Measurements from ENCODE around the gene RAD51C. TPM values are rescaled to one million over a fixed set of nuclear protein-coding genes. Genes with fewer than 3 reads are reported as not detected.

RAD51C gene
- total and polyA plus RNA-seq, 2 donors (not counting 1 experiment from before 2014, with no cell fraction given), result 27.7 to 29.1 TPM

- Histone ChIP-seq H3K4me1 (ENCODE audit: control insufficient read depth, extremely low read depth, insufficient read depth, low read length) (no peaks in the 10 kb centered on the region), H3K27me3 (ENCODE audit: control insufficient read depth, insufficient read depth, low read length) (no peaks in the 10 kb centered on the region), H3K36me3 (ENCODE audit: control insufficient read depth, insufficient read depth, low read length) (no peaks in the 10 kb centered on the region), H4K20me1 (ENCODE audit: control insufficient read depth, extremely low read depth, insufficient read depth, low read length) (no peaks in the 10 kb centered on the region), H3K9ac (ENCODE audit: insufficient read depth, low read length) (no peak overlapping the region), H3K79me2 (ENCODE audit: control insufficient read depth, insufficient read depth, low read length) (no peaks in the 10 kb centered on the region), H3K27ac (ENCODE audit: insufficient read depth, low read length) (no peak overlapping the region), H2AFZ (ENCODE audit: low read length) (peak overlapping the region; percentile 15), H3K4me3 (replicated peaks in 1 of 4; ENCODE audit: control extremely low read depth in 1 of 4, insufficient read depth in 1 of 4, low read depth in 3 of 4, low read length in 4 of 4) (peak overlapping the region in 1 of 4 experiments; percentile 4), H3K9me3 (ENCODE audit: control insufficient read depth, insufficient read depth, low read depth, low read length) (no peaks in the 10 kb centered on the region), H3K4me2 (ENCODE audit: extremely low read depth, insufficient read depth, low read length) (no peak overlapping the region)
- TF ChIP-seq EZH2 (IDR thresholded peaks at IDR 0.05; ENCODE audit: low read length, missing control alignments), result no peak
- TF ChIP-seq CTCF (conservative IDR thresholded peaks at IDR 0.05 in 1 of 2, IDR thresholded peaks at IDR 0.05 in 1 of 2; ENCODE audit: low read depth in 1 of 2, low read length in 2 of 2), result no peak
- DNase-seq (ENCODE audit: low read depth in 2 of 2), result peak; percentile 35 to 87
These were observed 25.5 kb upstream of the RAD51C start for GRCh38 chr17:58666858-58667267.

GRCh38 chr17:58667934-58668597, 24.3 kb upstream of the RAD51C start:
- Histone ChIP-seq H3K9ac (ENCODE audit: insufficient read depth, low read length) (no peak overlapping the region), H3K27ac (ENCODE audit: insufficient read depth, low read length) (no peak overlapping the region), H3K4me2 (ENCODE audit: extremely low read depth, insufficient read depth, low read length) (no peak overlapping the region), H3K4me1 (ENCODE audit: control insufficient read depth, extremely low read depth, insufficient read depth, low read length) (no peaks in the 10 kb centered on the region), H3K79me2 (ENCODE audit: control insufficient read depth, insufficient read depth, low read length) (no peaks in the 10 kb centered on the region), H3K36me3 (ENCODE audit: control insufficient read depth, insufficient read depth, low read length) (no peaks in the 10 kb centered on the region), H3K27me3 (ENCODE audit: control insufficient read depth, insufficient read depth, low read length) (no peaks in the 10 kb centered on the region), H3K4me3 (replicated peaks in 1 of 4; ENCODE audit: control extremely low read depth in 1 of 4, insufficient read depth in 1 of 4, low read depth in 3 of 4, low read length in 4 of 4) (no peak overlapping the region), H4K20me1 (ENCODE audit: control insufficient read depth, extremely low read depth, insufficient read depth, low read length) (no peaks in the 10 kb centered on the region), H3K9me3 (ENCODE audit: control insufficient read depth, insufficient read depth, low read depth, low read length) (no peaks in the 10 kb centered on the region), H2AFZ (ENCODE audit: low read length) (no peak overlapping the region)
- DNase-seq (ENCODE audit: low read depth in 2 of 2), result peak in 1 of 2 donors; percentile 33
- no peak for TF ChIP-seq CTCF (conservative IDR thresholded peaks at IDR 0.05 in 1 of 2, IDR thresholded peaks at IDR 0.05 in 1 of 2; ENCODE audit: low read depth in 1 of 2, low read length in 2 of 2)
- no peak for TF ChIP-seq EZH2 (IDR thresholded peaks at IDR 0.05; ENCODE audit: low read length, missing control alignments)

- TF ChIP-seq EZH2 (IDR thresholded peaks at IDR 0.05; ENCODE audit: low read length, missing control alignments) (no peak), CTCF (conservative IDR thresholded peaks at IDR 0.05 in 1 of 2, IDR thresholded peaks at IDR 0.05 in 1 of 2; ENCODE audit: low read depth in 1 of 2, low read length in 2 of 2) (no peak)
- Histone ChIP-seq H3K27me3 (ENCODE audit: control insufficient read depth, insufficient read depth, low read length) (no peaks in the 10 kb centered on the region), H3K27ac (ENCODE audit: insufficient read depth, low read length) (no peak overlapping the region), H3K4me2 (ENCODE audit: extremely low read depth, insufficient read depth, low read length) (no peak overlapping the region), H3K4me1 (ENCODE audit: control insufficient read depth, extremely low read depth, insufficient read depth, low read length) (no peaks in the 10 kb centered on the region), H3K9me3 (ENCODE audit: control insufficient read depth, insufficient read depth, low read depth, low read length) (no peaks in the 10 kb centered on the region), H2AFZ (ENCODE audit: low read length) (no peak overlapping the region), H3K4me3 (replicated peaks in 1 of 4; ENCODE audit: control extremely low read depth in 1 of 4, insufficient read depth in 1 of 4, low read depth in 3 of 4, low read length in 4 of 4) (no peak overlapping the region), H3K9ac (ENCODE audit: insufficient read depth, low read length) (no peak overlapping the region), H3K79me2 (ENCODE audit: control insufficient read depth, insufficient read depth, low read length) (no peaks in the 10 kb centered on the region), H3K36me3 (ENCODE audit: control insufficient read depth, insufficient read depth, low read length) (no peaks in the 10 kb centered on the region), H4K20me1 (ENCODE audit: control insufficient read depth, extremely low read depth, insufficient read depth, low read length) (no peaks in the 10 kb centered on the region)
- no peak for DNase-seq (ENCODE audit: low read depth in 2 of 2)
These were observed 23.8 kb upstream of the RAD51C start for GRCh38 chr17:58668598-58668935.
